Measurements from ENCODE around the gene NPLOC4. TPM values are rescaled to one million over a fixed set of nuclear protein-coding genes. Genes with fewer than 3 reads are reported as not detected.

NPLOC4 gene
- total and polyA plus RNA-seq, 2 of the 13 experiments (the other 11 are each of a cell fraction or from before 2014, with no cell fraction given), result 57.0 to 97.0 TPM

- no peak; the same call in 1 of the 2 replicates for TF ChIP-seq ARID5B (CRISPR knock-in tag; IDR thresholded peaks at IDR 0.05)
- TF ChIP-seq ZNF773 (CRISPR knock-in tag; IDR thresholded peaks at IDR 0.05; ENCODE audit: borderline replicate concordance), result peak; percentile 87; the same call in 1 of the 2 replicates
- peak; percentile 97 for TF ChIP-seq ARID4A (CRISPR knock-in tag; IDR thresholded peaks at IDR 0.05; ENCODE audit: borderline replicate concordance)
- TF ChIP-seq ARNTL (CRISPR knock-in tag; IDR thresholded peaks at IDR 0.05), result peak; percentile 67; the same call in 1 of the 2 replicates
- peak; percentile 35; the same call in 1 of the 2 replicates for TF ChIP-seq THAP9 (CRISPR knock-in tag; IDR thresholded peaks at IDR 0.05; ENCODE audit: borderline replicate concordance)
- TF ChIP-seq SIN3A (IDR thresholded peaks at IDR 0.05; ENCODE audit: borderline replicate concordance, low read depth, low read length), result peak; percentile 98
- peak; percentile 56 for TF ChIP-seq ZNF414 (CRISPR knock-in tag; IDR thresholded peaks at IDR 0.05)
- peak; percentile 64; the same call in 1 of the 2 replicates for TF ChIP-seq THRA (CRISPR knock-in tag; IDR thresholded peaks at IDR 0.05; ENCODE audit: borderline replicate concordance)
- TF ChIP-seq, protein P1, sequence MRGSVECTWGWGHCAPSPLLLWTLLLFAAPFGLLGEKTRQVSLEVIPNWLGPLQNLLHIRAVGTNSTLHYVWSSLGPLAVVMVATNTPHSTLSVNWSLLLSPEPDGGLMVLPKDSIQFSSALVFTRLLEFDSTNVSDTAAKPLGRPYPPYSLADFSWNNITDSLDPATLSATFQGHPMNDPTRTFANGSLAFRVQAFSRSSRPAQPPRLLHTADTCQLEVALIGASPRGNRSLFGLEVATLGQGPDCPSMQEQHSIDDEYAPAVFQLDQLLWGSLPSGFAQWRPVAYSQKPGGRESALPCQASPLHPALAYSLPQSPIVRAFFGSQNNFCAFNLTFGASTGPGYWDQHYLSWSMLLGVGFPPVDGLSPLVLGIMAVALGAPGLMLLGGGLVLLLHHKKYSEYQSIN (CRISPR knock-in tag; IDR thresholded peaks at IDR 0.05; ENCODE audit: borderline replicate concordance), result no peak
- no peak for TF ChIP-seq ZBTB20 (CRISPR knock-in tag; IDR thresholded peaks at IDR 0.05; ENCODE audit: borderline replicate concordance, low read depth)
Observed at GRCh38 chr17:81683584-81684441, 46.9 kb upstream of the NPLOC4 start, which contains the start of the genes ARL16 and HGS (continued).

All from HepG2 (cell line).